ENCODE data around the gene HBA2. TPM values are rescaled to one million over a fixed set of nuclear protein-coding genes. Genes with fewer than 3 reads are reported as not detected.

The HBA2 gene
- polyA plus RNA-seq, 3 donors = 2.8 to 193 (median 158) TPM

DNA sequence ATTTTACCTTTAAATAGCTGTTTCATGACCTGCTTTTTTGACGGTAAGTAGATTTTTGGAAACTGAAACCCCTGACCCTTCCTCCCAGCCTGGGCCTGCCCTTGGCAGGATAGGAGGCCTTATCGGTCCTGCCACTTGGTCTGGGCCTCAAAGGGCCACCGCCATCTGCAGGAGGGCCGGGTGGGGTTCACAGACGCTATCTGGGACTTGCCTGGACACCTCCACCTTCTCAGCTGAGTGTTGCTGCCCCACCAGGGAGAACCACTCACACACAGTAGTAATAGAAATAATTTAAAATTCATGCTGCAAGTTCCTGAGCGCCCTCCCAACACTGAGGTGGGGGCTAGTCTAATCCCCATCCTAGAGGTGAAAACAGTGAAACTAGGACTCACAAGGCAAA lies 29.6 kb upstream of the HBA2 start:
- no peak for DNase-seq
- no peak overlapping the region for H3K27ac Mint-ChIP-seq
- Histone ChIP-seq H3K9me3 (replicated peaks in 1 of 2; ENCODE audit: control insufficient read depth in 1 of 2, insufficient read depth in 1 of 2, low read length in 2 of 2) (no peaks in the 10 kb centered on the region), H3K36me3 (replicated peaks in 1 of 2; ENCODE audit: control insufficient read depth in 1 of 2, insufficient read depth in 2 of 2, low read length in 2 of 2) (no peaks in the 10 kb centered on the region), H2AFZ (ENCODE audit: insufficient read depth, low read depth, low read length, poor library complexity, severe bottlenecking) (no peak overlapping the region), H3K79me2 (ENCODE audit: insufficient read depth, low read length) (peaks cover under 1% of the 10 kb centered on the region), H3K27me3 (ENCODE audit: control insufficient read depth in 2 of 2, insufficient read depth in 2 of 2, low read length in 2 of 2) (peaks cover 0 to 3% of the 10 kb centered on the region in 2 donors), H3K4me2 (replicated peaks; ENCODE audit: extremely low read depth, low read length, poor library complexity, severe bottlenecking) (no peak overlapping the region), H3K4me3 (replicated peaks in 1 of 3; ENCODE audit: low read depth in 2 of 3, low read length in 3 of 3) (no peak overlapping the region), H3K9ac (ENCODE audit: insufficient read depth, low read length, poor library complexity, severe bottlenecking) (no peak overlapping the region), H3K27ac (ENCODE audit: low read depth in 1 of 2, low read length in 2 of 2) (no peak overlapping the region), H3K4me1 (ENCODE audit: control insufficient read depth in 1 of 2, insufficient read depth in 2 of 2, low read length in 2 of 2) (peaks cover 0 to under 1% of the 10 kb centered on the region in 2 donors), H4K20me1 (ENCODE audit: insufficient read depth, low read length) (no peaks in the 10 kb centered on the region)
- TF ChIP-seq, protein P1, sequence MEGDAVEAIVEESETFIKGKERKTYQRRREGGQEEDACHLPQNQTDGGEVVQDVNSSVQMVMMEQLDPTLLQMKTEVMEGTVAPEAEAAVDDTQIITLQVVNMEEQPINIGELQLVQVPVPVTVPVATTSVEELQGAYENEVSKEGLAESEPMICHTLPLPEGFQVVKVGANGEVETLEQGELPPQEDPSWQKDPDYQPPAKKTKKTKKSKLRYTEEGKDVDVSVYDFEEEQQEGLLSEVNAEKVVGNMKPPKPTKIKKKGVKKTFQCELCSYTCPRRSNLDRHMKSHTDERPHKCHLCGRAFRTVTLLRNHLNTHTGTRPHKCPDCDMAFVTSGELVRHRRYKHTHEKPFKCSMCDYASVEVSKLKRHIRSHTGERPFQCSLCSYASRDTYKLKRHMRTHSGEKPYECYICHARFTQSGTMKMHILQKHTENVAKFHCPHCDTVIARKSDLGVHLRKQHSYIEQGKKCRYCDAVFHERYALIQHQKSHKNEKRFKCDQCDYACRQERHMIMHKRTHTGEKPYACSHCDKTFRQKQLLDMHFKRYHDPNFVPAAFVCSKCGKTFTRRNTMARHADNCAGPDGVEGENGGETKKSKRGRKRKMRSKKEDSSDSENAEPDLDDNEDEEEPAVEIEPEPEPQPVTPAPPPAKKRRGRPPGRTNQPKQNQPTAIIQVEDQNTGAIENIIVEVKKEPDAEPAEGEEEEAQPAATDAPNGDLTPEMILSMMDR (IDR thresholded peaks at IDR 0.05) = no peak
- peaks cover 0 to 4% (median 0%) of the 10 kb centered on the region in 7 donors for H3K9me3 Mint-ChIP-seq
- WGBS (ENCODE audit: insufficient coverage) = 82% methylated on average over 3 of the region's 6 CpGs
- peaks cover 2% of the 10 kb centered on the region for H3K4me1 Mint-ChIP-seq
- intact Hi-C loops (cut with micrococcal nuclease) = no loop called here
- peaks cover 7 to 20% (median 14%) of the 10 kb centered on the region in 3 donors for H3K27me3 Mint-ChIP-seq (ENCODE audit: low read depth in 3 of 3)
- H3K36me3 Mint-ChIP-seq = no peaks in the 10 kb centered on the region
- no peak overlapping the region for H3K4me3 Mint-ChIP-seq

DNA sequence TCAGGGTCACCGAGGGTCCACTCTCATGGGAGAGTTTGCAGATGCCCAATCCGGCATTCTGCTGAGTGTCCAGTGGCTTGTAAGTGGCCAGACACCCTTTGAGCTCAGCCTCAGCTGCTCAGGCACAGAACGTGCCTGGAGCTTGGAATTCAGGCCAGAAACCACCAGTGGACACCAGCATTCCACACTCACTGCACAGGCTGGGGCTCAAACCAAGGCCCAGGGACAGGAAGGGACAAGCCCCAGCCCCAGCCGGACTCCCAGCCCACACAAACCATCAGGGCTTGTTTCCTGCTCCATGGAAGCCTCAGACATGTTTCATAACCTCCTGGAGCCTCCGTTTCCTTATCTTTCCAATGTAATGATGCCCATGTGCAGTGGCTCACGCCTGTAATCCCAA lies 29.2 kb upstream of the HBA2 start:
- DNase-seq = no peak
- H3K9me3 ChIP-seq (replicated peaks in 1 of 2; ENCODE audit: control insufficient read depth in 1 of 2, insufficient read depth in 1 of 2, low read length in 2 of 2) = no peaks in the 10 kb centered on the region

More for the DNA sequence above, 29.2 kb upstream of the HBA2 start:
- Histone ChIP-seq H3K9ac (ENCODE audit: insufficient read depth, low read length, poor library complexity, severe bottlenecking) (no peak overlapping the region), H3K27me3 (ENCODE audit: control insufficient read depth in 2 of 2, insufficient read depth in 2 of 2, low read length in 2 of 2) (peaks cover 0 to 4% of the 10 kb centered on the region in 2 donors), H3K4me2 (replicated peaks; ENCODE audit: extremely low read depth, low read length, poor library complexity, severe bottlenecking) (no peak overlapping the region), H4K20me1 (ENCODE audit: insufficient read depth, low read length) (no peaks in the 10 kb centered on the region), H3K4me3 (replicated peaks in 1 of 3; ENCODE audit: low read depth in 2 of 3, low read length in 3 of 3) (no peak overlapping the region), H3K27ac (ENCODE audit: low read depth in 1 of 2, low read length in 2 of 2) (no peak overlapping the region), H3K79me2 (ENCODE audit: insufficient read depth, low read length) (no peaks in the 10 kb centered on the region), H3K4me1 (ENCODE audit: control insufficient read depth in 1 of 2, insufficient read depth in 2 of 2, low read length in 2 of 2) (no peaks in the 10 kb centered on the region), H3K36me3 (replicated peaks in 1 of 2; ENCODE audit: control insufficient read depth in 1 of 2, insufficient read depth in 2 of 2, low read length in 2 of 2) (no peaks in the 10 kb centered on the region), H2AFZ (ENCODE audit: insufficient read depth, low read depth, low read length, poor library complexity, severe bottlenecking) (no peak overlapping the region)
- intact Hi-C loops (cut with micrococcal nuclease) = no loop called here
- peaks cover 7 to 24% (median 16%) of the 10 kb centered on the region in 3 donors for H3K27me3 Mint-ChIP-seq (ENCODE audit: low read depth in 3 of 3)
- WGBS (ENCODE audit: insufficient coverage) = 86% methylated on average over 6 of the region's 6 CpGs
- no peak overlapping the region for H3K27ac Mint-ChIP-seq
- no peaks in the 10 kb centered on the region for H3K36me3 Mint-ChIP-seq
- peaks cover 0 to 4% (median 0%) of the 10 kb centered on the region in 7 donors for H3K9me3 Mint-ChIP-seq
- no peak overlapping the region for H3K4me3 Mint-ChIP-seq
- TF ChIP-seq, protein P1 (IDR thresholded peaks at IDR 0.05) = no peak
- H3K4me1 Mint-ChIP-seq = peaks cover 2% of the 10 kb centered on the region
